NCI-H187 (cell line): Measurements from ENCODE around the gene EMX2.
"Not testable (repeated sequence)": the region's sequence is repeated elsewhere in the genome, so short reads cannot be mapped to it uniquely, and the experiment has no call there.

Source experiments
- DNase-seq, 2 experiments: peaks; one replicate each; lab custom pipeline; 2025; lab: John Stamatoyannopoulos, UW

The EMX2 gene

GRCh38 chr10:117542706-117543224, at the start of gene EMX2:
Gene EMX2, plus strand, starts transcription at chr10:117542746. Its CDS starts 522 bp downstream, at chr10:117543268.
- DNase-seq = no peak

GRCh38 chr10:117496031-117496430, 46.5 kb upstream of the EMX2 start:
- no peak for DNase-seq

- DNase-seq = no peak
Measured at GRCh38 chr10:117496616-117497028, 45.9 kb upstream of the EMX2 start.

GRCh38 chr10:117497736-117498135, 44.8 kb upstream of the EMX2 start:
- no peak for DNase-seq

- no peak for DNase-seq
Measured at GRCh38 chr10:117499248-117500105, 43.1 kb upstream of the EMX2 start.

GRCh38 chr10:117500456-117500855, 42.1 kb upstream of the EMX2 start:
- DNase-seq = no peak

- no peak for DNase-seq
Measured at GRCh38 chr10:117501460-117502035, 41.0 kb upstream of the EMX2 start.

GRCh38 chr10:117502421-117503243, 39.9 kb upstream of the EMX2 start:
- no peak for DNase-seq

- no peak for DNase-seq
Measured at GRCh38 chr10:117503244-117504205, 39.0 kb upstream of the EMX2 start.

GRCh38 chr10:117504562-117504961, 38.0 kb upstream of the EMX2 start:
- no peak for DNase-seq

- DNase-seq = not testable (repeated sequence)
Measured at GRCh38 chr10:117507081-117507480, 35.5 kb upstream of the EMX2 start.

- DNase-seq = no peak
Measured at GRCh38 chr10:117509573-117509972, 33.0 kb upstream of the EMX2 start.

GRCh38 chr10:117511601-117512390, 30.8 kb upstream of the EMX2 start:
- no peak for DNase-seq

- no peak for DNase-seq
Measured at GRCh38 chr10:117514971-117515370, 27.6 kb upstream of the EMX2 start.

GRCh38 chr10:117516681-117517080, 25.9 kb upstream of the EMX2 start:
- DNase-seq = no peak

GRCh38 chr10:117518246-117518645, 24.3 kb upstream of the EMX2 start:
- DNase-seq = no peak

- no peak for DNase-seq
Measured at GRCh38 chr10:117519286-117519685, 23.3 kb upstream of the EMX2 start.

GRCh38 chr10:117519879-117520278, 22.7 kb upstream of the EMX2 start:
- DNase-seq = no peak

- DNase-seq = no peak
Measured at GRCh38 chr10:117530791-117531190, 11.8 kb upstream of the EMX2 start.

GRCh38 chr10:117531371-117532002, 11.1 kb upstream of the EMX2 start:
- DNase-seq = no peak
